CD4-positive, alpha-beta T cell treated with Interleukin-10 for 1 hour (primary cell): ENCODE results near the gene GRM8.
"Not testable (repeated sequence)": the region's sequence is repeated elsewhere in the genome, so short reads cannot be mapped to it uniquely, and the experiment has no call there.

Source experiments
- DNase-seq: peaks from one replicate; pipeline ENCODE4 v3.0.0-alpha.2; 2020

The GRM8 gene

GRCh38 chr7:126905255-126905654, 347.5 kb downstream of the GRM8 start:
- not testable (repeated sequence) for DNase-seq

GRCh38 chr7:126901041-126901765, 351.5 kb downstream of the GRM8 start:
- not testable (repeated sequence) for DNase-seq

GRCh38 chr7:126887980-126888379, 364.8 kb downstream of the GRM8 start:
- not testable (repeated sequence) for DNase-seq

- DNase-seq = not testable (repeated sequence)
Measured at GRCh38 chr7:126887560-126887959, 365.2 kb downstream of the GRM8 start.

- not testable (repeated sequence) for DNase-seq
Measured at GRCh38 chr7:126882730-126883129, 370.0 kb downstream of the GRM8 start.

- DNase-seq = not testable (repeated sequence)
Measured at GRCh38 chr7:126881908-126882307, 370.8 kb downstream of the GRM8 start.

GRCh38 chr7:126881315-126881714, 371.4 kb downstream of the GRM8 start:
- DNase-seq = no peak

- DNase-seq = not testable (repeated sequence)
Measured at GRCh38 chr7:126876536-126876935, 376.2 kb downstream of the GRM8 start.

GRCh38 chr7:126856691-126857291, 395.9 kb downstream of the GRM8 start:
- DNase-seq = no peak

GRCh38 chr7:126845331-126845730, 407.4 kb downstream of the GRM8 start:
- no peak for DNase-seq

- DNase-seq = no peak
Measured at GRCh38 chr7:126843883-126844282, 408.9 kb downstream of the GRM8 start.

GRCh38 chr7:126843336-126843735, 409.4 kb downstream of the GRM8 start:
- no peak for DNase-seq

GRCh38 chr7:126842451-126842850, 410.3 kb downstream of the GRM8 start:
- DNase-seq = no peak

GRCh38 chr7:126840869-126841268, 411.9 kb downstream of the GRM8 start:
- no peak for DNase-seq

- no peak for DNase-seq
Measured at GRCh38 chr7:126839624-126840023, 413.1 kb downstream of the GRM8 start.

GRCh38 chr7:126838194-126838593, 414.5 kb downstream of the GRM8 start:
- DNase-seq = no peak

GRCh38 chr7:126831241-126831640, 421.5 kb downstream of the GRM8 start:
- not testable (repeated sequence) for DNase-seq

- no peak for DNase-seq
Measured at GRCh38 chr7:126820925-126821324, 431.8 kb downstream of the GRM8 start.

- DNase-seq = no peak
Measured at GRCh38 chr7:126819197-126819484, 433.6 kb downstream of the GRM8 start.

GRCh38 chr7:126818393-126819196, 434.1 kb downstream of the GRM8 start:
- DNase-seq = no peak

GRCh38 chr7:126809188-126809587, 443.6 kb downstream of the GRM8 start:
- no peak for DNase-seq

- no peak for DNase-seq
Measured at GRCh38 chr7:126806614-126807013, 446.1 kb downstream of the GRM8 start.

- no peak for DNase-seq
Measured at GRCh38 chr7:126805351-126805750, 447.4 kb downstream of the GRM8 start.

- DNase-seq = no peak
Measured at GRCh38 chr7:126804604-126805003, 448.1 kb downstream of the GRM8 start.
